Stromal cell of bone marrow (primary cell): ENCODE results near the gene ADARB2.

ENCODE experiments used
- DNase-seq: peaks from one replicate; pipeline ENCODE4 v3.0.0-alpha.2; 2012; ENCODE audit warnings: low read depth

The ADARB2 gene

DNA sequence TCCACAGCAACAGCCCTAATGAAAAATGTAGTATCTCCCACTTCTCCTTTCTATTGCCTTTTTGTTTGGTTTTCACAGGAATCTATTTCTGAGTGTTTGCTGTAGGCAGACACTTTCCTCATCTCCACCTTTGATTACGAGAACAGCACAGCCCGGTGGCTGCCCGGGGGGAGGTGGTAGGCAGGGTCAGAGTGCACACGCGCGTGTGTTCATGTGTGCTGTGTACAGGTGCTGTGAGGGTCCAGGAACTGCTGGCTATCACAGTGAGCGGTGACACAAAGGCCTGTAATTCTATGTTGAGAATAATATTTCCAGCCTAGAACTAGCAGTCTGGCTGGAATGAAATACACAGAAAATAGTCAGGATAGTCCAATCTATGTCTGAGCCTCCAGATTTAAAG is 212.8 kb downstream of the ADARB2 start:
- no peak for DNase-seq

DNA sequence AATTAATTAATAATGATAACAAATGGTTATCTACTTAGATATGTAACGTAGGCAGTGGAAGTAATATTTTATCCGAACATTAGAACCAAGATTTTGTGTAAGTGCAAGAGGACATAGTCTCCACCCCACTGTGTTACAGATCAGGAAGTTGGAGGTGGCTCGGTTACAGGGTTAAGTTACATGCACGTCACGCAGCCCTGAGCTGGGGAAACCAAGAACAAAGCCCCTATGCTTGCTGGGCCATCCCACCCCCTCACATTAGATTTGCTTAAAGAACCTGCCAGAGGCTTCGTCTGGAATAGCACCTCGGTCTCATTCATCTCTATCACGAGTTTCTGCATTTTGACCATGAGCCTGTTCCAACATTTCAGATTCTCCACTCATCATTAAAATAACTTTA is 214.1 kb downstream of the ADARB2 start:
- no peak for DNase-seq

DNA sequence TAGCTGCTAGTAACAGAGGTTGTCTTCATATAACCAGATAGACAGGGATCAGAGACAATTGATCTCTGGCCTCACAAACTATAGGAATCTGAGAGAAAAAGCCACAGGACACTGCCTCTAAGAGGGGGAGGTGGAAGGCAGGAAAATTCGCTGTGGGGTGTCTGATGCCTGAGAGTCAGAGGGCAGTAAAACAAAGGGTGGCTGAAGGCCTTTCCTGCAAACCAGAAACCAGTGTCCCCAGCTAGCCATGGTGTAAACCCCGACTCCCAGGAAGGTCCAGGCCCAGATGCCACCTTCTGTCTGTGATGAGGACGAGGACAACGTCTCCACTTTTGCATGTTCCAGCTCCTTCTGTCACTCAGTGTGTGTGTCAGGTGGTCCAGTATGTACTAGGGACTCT is 215.1 kb downstream of the ADARB2 start:
- DNase-seq: no peak

DNA sequence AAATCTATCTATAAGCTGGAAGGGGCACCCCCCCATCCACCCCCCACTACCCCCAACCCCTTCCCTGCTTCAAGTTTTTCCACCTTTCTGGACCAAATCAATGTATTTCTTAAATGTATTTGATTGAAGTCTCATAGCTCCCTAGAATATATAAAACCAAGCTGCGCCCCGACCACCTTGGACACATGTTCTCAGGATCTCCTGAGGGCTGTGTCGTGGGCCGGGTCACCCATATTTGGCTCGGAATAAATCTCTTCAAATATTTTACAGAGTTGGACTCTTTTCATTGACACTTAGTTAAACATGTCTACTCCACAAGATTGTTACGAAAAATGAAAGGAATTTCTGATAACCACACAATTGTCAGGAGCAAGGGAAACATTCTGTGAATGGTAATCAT is 215.6 kb downstream of the ADARB2 start:
- DNase-seq: no peak

DNA sequence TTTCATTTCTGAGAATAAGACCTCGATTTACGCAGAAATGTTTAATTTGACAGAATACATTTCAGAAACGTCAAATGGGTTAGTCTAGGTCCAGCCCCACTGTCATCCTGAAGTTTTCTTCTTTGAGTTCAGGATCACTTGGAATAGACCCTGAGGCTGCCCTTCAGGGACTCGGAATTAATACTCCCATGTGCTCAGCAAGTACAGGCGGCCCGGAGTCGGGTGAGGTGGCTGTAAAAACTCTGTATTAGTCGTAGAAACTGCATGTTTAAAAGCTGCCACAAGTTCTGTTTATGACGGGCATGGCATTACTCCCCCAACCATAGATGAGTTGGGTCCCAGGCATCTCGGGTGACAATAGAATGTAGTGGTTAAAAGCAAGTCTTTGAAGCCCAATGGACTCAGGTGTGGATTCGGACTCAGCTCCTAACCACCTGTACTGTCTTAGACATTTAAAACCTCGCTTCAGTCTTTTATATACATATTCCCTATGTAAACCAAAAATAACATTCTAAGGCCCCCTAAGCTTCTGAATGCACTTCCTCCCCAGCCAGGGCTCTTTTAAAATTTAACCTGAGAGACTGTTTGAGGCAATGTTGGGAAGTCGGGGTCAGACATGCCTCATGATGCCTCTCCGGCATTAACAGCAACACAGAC is 216.3 kb downstream of the ADARB2 start:
- DNase-seq: no peak

DNA sequence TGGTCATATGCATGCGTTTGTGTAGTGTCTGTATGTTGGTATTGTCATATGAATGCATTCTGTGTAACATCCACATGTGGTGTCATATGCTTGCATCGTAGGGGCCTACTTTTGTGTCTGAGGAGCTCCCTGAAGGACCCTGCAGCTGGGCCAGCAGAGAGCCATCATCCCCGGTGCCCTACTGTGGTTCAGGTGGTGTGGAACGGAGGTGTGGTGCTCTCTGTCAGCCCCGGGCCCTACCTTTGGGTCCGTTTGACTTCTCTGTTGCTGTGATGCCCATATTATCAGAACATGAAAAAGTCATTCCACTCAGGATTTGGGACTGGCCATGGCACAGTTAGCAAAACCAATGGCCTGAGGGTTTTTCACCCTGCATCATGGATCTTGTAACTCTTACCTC is 217.9 kb downstream of the ADARB2 start:
- DNase-seq: no peak

DNA sequence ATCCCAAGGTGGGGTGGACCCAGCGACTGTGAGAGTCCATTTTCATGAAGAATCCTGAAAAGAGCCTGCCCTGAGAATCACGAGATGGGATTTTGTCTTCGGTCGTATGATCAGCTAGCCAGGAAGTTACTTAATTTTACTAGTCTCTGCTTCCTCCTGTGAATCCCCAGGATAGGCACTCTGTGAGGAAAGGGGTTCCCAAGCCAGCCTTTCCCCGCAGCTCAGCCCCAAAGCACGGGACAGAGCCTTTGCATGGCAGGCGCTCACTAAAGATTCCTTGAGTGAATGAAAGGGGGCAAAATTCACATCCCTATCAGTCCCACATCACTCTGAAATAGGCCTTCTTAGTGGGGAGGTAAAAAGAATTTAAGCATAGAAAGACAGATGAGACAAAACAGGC is 219.6 kb downstream of the ADARB2 start:
- no peak for DNase-seq

DNA sequence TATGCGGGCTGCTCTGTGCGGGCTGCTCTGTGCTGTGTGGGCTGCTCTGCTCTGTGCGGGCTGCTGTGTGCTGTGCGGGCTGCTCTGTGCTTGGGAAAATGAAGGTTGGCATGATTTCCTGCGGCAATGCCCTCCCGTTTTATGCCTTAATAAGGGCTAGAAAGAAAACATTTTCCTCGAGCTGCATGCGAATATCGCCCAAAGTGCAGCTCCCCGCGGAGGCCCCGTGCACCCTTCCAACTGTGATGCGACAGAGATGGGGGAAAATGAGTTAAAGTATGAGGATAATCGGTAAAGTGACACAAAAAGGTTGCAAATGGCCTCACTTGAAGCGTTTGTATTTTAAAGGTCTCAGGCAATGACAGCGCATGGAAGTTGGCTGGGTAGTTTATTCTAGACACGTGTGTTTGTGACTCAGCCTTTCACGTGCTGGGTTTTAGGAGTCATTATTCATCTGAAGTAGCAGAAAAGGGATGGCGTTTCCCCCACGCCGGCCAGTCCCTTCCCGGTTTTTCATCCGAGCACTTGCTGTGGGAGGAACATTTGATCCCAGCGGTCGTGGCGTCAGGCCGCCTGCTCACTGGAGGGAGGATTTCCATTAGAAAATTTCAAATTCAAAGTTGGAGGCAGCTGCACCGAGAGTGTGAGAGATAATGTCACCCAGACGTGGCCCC is 220.7 kb downstream of the ADARB2 start:
- DNase-seq: no peak

DNA sequence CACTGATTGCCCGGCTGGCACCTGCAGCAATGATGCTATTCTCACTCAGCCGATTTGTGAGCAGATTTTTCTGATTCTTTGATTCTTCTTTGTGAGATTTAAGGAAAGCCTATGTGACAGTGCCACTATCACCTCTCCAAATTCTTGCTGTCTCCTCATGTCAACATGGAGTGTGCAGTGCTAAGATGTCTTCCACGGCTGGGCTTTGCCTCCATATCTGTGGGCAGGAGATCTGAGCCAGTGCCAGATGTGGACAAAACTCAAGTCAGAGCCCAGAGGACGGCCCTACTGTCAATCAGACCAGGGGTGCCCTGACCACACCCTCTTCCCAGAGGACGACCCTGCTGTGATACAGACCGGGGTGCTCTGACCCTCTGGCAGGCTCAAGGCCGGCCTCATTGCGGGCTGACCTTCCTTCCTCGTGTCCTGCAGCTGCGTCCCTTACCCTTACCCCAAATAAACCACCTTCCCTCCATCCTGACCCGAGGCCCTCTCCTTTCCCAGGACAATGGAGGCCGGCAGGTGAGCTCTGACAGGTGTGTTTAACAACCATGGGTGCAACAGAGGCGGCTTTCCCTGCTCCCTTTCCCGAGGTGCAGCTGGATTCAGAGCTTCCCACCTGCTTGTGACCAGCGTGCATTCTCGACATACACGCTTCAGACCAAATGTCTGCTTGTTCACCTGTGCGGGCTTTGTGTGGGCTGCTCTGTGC is 221.4 kb downstream of the ADARB2 start:
- DNase-seq: no peak

DNA sequence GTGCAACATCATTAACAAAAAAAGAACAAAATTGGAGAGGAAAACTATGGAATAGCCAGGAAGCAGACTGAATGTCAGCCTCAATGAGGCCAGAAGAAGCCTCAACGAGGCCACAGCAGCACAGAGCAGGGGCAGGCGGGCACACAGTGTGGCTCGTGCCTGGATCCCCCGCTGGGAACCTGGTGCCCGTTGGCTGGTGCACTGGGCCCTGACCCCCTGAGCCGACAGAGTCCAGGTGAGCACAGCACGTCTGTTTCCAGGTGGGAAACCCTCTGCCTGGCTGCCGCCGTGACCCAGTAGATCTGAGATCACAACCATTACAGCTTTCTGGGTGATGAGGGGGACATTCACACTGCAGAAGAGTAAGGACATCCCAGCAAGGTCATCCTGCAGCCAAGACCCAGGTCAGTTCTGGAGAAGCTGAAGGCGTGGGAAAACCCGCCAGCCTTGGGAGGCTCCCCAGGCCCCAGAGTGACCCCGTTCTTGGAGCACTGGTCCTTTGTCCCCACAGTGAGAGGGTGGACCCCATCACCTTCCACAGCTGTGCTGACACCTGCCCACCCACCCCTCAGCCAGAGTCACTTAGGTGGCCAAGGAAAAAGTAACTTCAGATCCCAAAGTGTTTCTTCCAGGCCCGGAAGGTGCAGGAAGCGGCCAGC is 222.1 kb downstream of the ADARB2 start:
- no peak for DNase-seq

DNA sequence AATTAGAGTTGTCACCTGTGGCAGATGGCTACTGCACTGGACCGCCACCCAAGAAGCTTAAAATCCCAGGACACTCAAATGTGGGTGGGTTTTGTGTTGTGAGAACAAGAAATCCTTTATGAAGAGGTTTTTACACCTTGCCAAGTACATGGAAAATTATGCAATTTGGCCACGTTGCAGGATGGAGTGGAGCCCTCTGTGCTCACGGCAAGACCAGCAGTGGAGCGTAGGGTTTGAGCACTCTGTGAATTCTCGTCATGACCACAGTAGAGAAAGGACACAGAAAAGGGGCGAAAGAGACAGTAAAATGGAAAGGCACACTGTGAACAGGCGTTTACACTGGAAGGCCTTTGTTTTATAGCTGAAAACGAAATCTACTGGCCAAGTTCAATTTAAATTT is 222.6 kb downstream of the ADARB2 start:
- DNase-seq: no peak

DNA sequence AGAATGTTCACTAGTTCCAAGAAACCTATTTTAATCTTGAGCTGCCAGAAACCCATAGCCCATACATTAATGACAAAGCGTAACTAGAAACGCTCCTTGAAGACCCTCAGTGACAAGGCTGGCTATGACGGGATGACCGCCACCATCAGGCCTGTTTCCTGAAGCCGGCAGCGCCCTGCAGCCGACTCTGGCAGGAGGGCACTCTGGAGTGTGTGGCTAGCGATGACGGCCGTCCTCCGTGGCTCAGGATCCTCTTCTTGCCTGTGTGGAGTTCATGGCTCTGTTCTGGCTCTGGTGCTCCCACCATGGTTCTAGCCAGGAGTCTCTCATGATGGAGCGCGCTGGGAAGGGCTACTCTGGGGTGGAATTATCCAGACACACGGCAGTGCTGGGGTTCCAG is 224.1 kb downstream of the ADARB2 start:
- no peak for DNase-seq

DNA sequence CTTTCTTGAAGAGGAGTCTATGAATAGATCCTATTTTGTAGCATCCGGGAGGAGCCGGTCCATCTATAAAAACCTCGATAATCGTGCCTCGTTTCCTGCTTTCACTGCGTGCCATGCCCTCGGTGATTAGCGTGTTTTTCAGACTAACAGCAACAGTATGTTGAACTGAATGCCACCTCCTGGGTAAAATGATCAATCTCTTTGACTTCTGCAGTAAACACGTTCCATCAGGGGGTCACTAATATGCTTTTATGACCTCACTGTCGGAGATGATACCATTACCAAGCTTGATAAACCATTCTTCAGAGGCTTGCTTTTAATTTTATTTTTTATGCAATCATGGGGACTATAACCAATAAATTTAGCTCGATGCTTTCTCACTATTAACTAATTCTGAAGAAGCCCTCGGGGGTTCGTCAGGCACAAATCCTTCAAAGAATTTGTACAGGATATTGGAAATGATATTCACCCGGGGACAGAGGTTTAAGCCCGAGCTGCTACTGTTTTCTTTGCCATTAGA is 228.3 kb downstream of the ADARB2 start:
- DNase-seq: no peak

DNA sequence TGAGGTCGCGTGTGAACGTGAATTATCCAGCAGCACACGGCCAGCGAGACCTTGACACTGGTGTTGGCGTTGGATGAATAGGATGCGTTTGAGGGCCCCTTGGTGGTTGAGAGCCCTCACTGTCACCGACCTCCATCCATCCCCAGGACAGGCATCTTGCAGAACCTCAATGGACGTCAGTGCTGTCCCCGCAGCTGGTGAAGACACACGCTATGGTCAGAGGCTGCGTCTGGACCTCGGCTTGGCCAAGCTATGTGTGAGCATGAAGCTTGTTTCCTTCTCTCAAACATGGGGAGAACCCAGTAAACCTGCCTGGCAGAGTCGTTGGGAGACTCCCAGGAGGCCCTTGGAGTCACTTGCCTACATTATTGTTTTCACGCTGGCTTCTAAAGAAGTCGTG is 229.2 kb downstream of the ADARB2 start:
- no peak for DNase-seq

DNA sequence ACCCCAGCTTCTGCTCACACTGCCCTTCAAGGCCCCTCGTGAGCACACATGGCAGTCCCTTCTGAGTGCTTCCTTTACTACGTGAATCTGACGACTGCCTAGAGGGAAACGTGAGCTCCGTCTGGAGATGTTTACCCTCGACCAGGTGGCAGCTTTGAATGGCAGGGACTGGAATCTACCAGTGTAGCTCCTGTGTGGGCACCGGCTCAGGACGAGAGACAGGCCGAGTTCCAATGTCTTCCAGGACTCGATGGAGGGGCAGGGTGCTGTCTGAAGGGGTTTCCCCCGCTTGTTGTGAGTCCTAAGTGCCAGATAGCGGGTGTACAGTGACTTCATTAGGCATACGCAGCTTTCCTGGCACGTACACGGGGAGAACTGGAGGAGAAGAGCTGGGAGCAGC is 229.9 kb downstream of the ADARB2 start:
- DNase-seq: no peak

DNA sequence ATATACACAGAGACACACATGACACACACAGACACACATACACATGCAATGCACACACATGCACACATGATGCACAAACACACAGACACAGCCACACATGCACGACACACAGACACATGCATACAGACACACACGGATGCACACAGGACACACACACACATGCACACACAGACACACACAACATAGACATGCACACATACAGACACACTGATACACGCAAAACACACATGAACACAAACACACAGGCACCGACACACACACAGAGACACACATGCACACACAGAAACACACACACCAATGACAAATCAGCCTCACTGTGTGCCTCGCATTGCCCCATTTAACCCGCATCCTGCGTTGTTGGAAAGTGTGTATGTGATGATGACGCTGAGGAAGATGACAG is 232.4 kb downstream of the ADARB2 start:
- DNase-seq: no peak

DNA sequence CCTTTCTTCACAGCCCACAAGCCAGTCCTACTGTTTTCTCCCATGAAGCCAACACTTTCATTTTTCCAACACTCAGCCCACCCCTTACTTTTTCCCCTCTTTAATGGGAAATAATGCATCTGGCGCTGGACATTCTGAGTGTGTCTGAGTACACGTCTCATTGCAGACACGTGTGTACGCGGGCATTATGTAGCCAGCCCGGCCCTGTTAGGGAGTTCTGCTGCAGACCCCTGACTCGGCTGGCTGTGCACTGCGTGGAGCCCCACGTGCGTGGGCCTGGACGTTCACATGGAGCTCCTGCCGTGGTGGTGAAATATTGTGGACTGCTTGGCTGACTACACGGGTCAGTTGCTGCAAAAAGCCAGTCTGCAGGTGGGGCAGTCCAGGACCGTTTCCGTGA is 233.0 kb downstream of the ADARB2 start:
- DNase-seq: no peak

DNA sequence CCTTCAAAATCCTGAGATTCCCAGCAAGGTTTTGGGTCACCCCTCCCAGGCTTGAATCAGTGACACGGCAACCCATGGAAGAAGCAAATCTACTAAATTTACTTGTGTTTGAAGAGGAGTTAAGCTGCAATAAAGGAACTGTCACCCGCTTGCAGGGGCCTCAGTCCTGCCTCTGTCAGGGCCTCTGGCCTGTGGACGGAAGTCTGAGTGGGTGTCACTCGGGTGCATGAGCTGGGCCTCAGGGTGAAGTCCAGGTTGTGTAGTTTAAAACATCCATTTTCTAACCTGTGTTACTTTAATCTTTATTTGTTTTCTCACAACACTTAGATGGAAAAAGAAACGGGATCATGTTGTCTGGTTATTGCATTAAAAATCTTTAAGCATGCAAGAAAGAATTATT is 234.9 kb downstream of the ADARB2 start:
- DNase-seq: no peak

DNA sequence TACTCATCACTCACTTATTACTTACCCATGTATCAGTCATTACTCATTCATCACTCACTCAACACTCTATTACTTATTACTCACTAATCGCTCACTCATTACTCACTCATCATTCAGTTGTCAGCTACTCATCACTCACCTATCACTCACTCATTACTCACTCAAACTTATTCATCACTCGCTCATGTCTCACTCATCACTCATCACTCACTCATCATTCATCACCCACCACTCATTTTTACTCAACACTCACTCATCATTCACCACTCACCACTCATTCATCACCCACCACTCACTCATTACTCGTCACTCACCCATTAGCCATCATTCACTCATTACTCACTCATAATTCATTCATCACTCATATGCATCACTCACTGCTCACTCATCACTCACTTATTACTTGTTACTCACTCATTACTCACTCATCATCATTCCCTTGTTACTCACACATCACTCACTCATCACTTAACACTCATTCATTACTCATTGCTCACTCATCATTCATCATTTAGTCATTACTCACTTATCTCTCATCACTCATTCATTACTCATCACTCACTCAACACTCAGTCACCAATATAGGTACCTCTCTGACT is 237.9 kb downstream of the ADARB2 start:
- no peak for DNase-seq

DNA sequence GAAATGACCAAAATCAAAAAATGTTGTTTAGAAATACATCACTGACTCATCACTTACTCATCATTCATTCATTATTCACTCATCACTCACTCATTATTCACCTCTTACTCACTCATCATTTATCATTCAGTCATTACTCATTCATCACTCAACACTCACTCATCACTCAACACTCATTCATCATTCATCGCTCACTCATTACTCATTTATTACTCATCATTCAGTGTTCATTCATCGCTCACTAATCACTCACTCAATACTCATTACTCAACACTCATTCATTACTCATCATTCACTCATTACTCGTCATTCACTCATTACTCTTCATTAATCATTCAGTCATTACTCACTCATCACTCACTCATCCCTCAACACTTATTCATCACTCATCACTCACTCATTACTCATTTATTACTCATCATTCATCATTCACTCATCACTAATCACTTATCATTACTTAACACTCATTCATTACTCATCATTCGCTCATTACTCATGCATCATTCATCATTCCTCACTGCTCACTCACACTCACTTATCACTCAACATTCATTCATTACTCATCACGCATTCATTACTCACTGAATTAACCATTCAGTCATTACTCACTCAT is 238.5 kb downstream of the ADARB2 start:
- DNase-seq: no peak

DNA sequence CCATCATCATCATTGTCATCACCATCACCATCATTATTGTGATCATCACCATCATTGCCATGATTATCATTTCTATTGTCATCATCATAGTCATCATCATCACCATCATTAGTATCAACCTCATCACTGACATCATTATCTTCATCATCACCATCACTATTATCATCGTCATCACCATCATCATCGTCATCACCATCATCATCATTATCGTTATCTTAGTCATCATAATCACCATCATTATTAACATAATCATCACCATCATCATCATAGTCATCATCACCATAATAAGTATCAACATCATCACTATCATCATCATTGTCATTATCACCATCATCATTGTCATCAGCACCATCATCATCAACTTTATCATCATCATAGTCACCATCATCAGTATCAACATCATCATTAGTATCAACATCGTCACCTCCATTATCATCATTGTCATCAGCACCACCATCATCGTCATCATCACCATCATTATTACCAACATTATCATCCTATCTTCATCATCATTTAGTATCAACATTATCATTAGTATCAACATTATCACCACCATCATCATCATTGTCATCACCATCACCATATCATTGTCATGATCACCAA is 241.3 kb downstream of the ADARB2 start:
- no peak for DNase-seq

DNA sequence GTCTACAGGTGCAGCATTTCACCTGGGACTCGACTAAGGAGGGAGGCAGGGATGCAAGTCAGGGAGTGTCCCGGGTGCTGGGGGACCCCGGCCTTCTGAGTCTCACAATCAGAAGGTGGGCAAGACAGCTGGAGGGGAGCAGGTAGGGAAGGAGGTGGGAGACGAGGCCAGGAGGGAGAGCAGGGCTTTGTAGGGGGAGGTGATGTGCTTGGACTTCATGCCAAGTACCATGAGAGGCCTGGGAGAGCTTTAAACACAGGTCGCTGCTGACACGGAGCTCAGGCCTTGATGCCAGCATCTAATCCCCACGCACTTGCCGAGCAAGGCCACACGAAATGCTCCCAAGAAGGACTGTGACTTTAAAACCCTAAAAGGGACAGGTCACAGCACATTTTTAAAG is 244.7 kb downstream of the ADARB2 start:
- no peak for DNase-seq
